ENCODE results near the gene QRFP.
A peak's percentile ranks its signal among the peaks of the same experiment; 100 is the strongest.

QRFP gene

GRCh38 chr9:130846487-130847305, 49.9 kb downstream of the QRFP start (continued):
- TF ChIP-seq ZNF280C (tag by site-specific recombination; IDR thresholded peaks at IDR 0.05) = no peak
- TF ChIP-seq REST (tag by site-specific recombination; IDR thresholded peaks at IDR 0.05) = no peak
- no peak for TF ChIP-seq ZNF548 (tag by site-specific recombination; IDR thresholded peaks at IDR 0.05)
- TF ChIP-seq ZIC2 (tag by site-specific recombination; IDR thresholded peaks at IDR 0.05) = no peak
- TF ChIP-seq ZSCAN4 (tag by site-specific recombination; IDR thresholded peaks at IDR 0.05) = no peak
- TF ChIP-seq ZNF555 (tag by site-specific recombination; conservative IDR thresholded peaks at IDR 0.05) = no peak

GRCh38 chr9:130845901-130846481, 50.6 kb downstream of the QRFP start:
- Histone ChIP-seq H3K4me1 (ENCODE audit: control insufficient read depth, insufficient read depth, low read length) (no peaks in the 10 kb centered on the region; the same call in 1 of the 2 replicates), H3K27ac (ENCODE audit: extremely low read depth, low read depth, low read length) (no peak overlapping the region), H3K4me3 (ENCODE audit: low read depth, low read length) (peak overlapping the region; percentile 14), H3K36me3 (ENCODE audit: control insufficient read depth in 2 of 2, insufficient read depth in 1 of 2, low read length in 2 of 2) (no peaks in the 10 kb centered on the region), H3K9me3 (ENCODE audit: control insufficient read depth, insufficient read depth, low read depth, low read length) (no peaks in the 10 kb centered on the region)
- POLR2A ChIA-PET = interaction anchor here (0.6 to 1.9 kb wide), 4 partner anchors 11 to 833 kb away, joined by 3 to 6 read pairs (median 5); no protein-coding TSS in a partner anchor
- CTCF ChIA-PET = interaction anchor here (0.8 to 3.0 kb wide), 18 partner anchors 8 to 201 kb away, joined by 3 to 24 read pairs (median 4); partner anchors contain the start of gene ABL1
- TF ChIP-seq GLI4 (tag by site-specific recombination; IDR thresholded peaks at IDR 0.05) = no peak
- TF ChIP-seq ZFHX2 (tag by site-specific recombination; conservative IDR thresholded peaks at IDR 0.05) = no peak
- TF ChIP-seq ZNF10 (tag by site-specific recombination; IDR thresholded peaks at IDR 0.05) = no peak
- TF ChIP-seq ZNF37A (tag by site-specific recombination; IDR thresholded peaks at IDR 0.05) = no peak
- no peak for TF ChIP-seq ZNF184 (tag by site-specific recombination; IDR thresholded peaks at IDR 0.05)
- no peak for TF ChIP-seq ZNF596 (tag by site-specific recombination; IDR thresholded peaks at IDR 0.05)
- 0 out of 2 replicates have a peak, but pooled peaks have one; percentile 75 for TF ChIP-seq REPIN1 (tag by site-specific recombination; IDR thresholded peaks at IDR 0.05; ENCODE audit: low read depth)
- no peak for TF ChIP-seq ZBTB44 (tag by site-specific recombination; IDR thresholded peaks at IDR 0.05)
- no peak for TF ChIP-seq ZSCAN16 (tag by site-specific recombination; IDR thresholded peaks at IDR 0.05)
- no peak for TF ChIP-seq ZNF350 (tag by site-specific recombination; IDR thresholded peaks at IDR 0.05)
- TF ChIP-seq ZNF585B (tag by site-specific recombination; IDR thresholded peaks at IDR 0.05) = no peak
- peak; percentile 58; the same call in 1 of the 2 replicates for TF ChIP-seq ZSCAN30 (tag by site-specific recombination; IDR thresholded peaks at IDR 0.05)
- TF ChIP-seq, protein P1, sequence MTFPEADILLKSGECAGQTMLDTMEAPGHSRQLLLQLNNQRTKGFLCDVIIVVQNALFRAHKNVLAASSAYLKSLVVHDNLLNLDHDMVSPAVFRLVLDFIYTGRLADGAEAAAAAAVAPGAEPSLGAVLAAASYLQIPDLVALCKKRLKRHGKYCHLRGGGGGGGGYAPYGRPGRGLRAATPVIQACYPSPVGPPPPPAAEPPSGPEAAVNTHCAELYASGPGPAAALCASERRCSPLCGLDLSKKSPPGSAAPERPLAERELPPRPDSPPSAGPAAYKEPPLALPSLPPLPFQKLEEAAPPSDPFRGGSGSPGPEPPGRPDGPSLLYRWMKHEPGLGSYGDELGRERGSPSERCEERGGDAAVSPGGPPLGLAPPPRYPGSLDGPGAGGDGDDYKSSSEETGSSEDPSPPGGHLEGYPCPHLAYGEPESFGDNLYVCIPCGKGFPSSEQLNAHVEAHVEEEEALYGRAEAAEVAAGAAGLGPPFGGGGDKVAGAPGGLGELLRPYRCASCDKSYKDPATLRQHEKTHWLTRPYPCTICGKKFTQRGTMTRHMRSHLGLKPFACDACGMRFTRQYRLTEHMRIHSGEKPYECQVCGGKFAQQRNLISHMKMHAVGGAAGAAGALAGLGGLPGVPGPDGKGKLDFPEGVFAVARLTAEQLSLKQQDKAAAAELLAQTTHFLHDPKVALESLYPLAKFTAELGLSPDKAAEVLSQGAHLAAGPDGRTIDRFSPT (tag by site-specific recombination; IDR thresholded peaks at IDR 0.05) = peak; percentile 64
- no peak for TF ChIP-seq ZNF211 (tag by site-specific recombination; IDR thresholded peaks at IDR 0.05; ENCODE audit: low read depth)
- TF ChIP-seq, protein P2, sequence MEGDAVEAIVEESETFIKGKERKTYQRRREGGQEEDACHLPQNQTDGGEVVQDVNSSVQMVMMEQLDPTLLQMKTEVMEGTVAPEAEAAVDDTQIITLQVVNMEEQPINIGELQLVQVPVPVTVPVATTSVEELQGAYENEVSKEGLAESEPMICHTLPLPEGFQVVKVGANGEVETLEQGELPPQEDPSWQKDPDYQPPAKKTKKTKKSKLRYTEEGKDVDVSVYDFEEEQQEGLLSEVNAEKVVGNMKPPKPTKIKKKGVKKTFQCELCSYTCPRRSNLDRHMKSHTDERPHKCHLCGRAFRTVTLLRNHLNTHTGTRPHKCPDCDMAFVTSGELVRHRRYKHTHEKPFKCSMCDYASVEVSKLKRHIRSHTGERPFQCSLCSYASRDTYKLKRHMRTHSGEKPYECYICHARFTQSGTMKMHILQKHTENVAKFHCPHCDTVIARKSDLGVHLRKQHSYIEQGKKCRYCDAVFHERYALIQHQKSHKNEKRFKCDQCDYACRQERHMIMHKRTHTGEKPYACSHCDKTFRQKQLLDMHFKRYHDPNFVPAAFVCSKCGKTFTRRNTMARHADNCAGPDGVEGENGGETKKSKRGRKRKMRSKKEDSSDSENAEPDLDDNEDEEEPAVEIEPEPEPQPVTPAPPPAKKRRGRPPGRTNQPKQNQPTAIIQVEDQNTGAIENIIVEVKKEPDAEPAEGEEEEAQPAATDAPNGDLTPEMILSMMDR (tag by site-specific recombination; IDR thresholded peaks at IDR 0.05) = no peak
- TF ChIP-seq ZNF660 (tag by site-specific recombination; IDR thresholded peaks at IDR 0.05) = no peak

All from HEK293 (cell line).